Gastroesophageal sphincter (tissue), 4 donors: ENCODE data around the gene LDAH. TPM values are rescaled to one million over a fixed set of nuclear protein-coding genes. Genes with fewer than 3 reads are reported as not detected.

ENCODE experiments used
- ATAC-seq: fragments of 150-250 bp; one replicate; pipeline ENCODE4 v1.9.1; 2016; ENCODE audit warnings: mild to moderate bottlenecking, moderate library complexity
- H3K27ac ChIP-seq, 4 donors: fragments of 200-600 bp; sonication (generic) in 3 of 4; 1 replicate in 3 of 4; 2 replicates in 1 of 4; pipeline ENCODE4 v1.5.1; 2016 to 2019
- H3K27me3 ChIP-seq: fragments of 200-600 bp; sonication (generic); one replicate; pipeline ENCODE4 v1.5.1; 2019
- H3K36me3 ChIP-seq, 2 donors: fragments of 200-600 bp; sonication (generic); one replicate each; pipeline ENCODE4 v1.5.1; 2019; ENCODE audit warnings: control low read depth in 1 of 2
- H3K4me1 ChIP-seq, 3 donors: fragments of 200-600 bp; sonication (generic); 1 replicate in 2 of 3; 2 replicates in 1 of 3; pipeline ENCODE4 v1.5.1; 2016 to 2019; ENCODE audit warnings: control low read depth in 2 of 3
- H3K4me3 ChIP-seq, 2 donors: fragments of 200-600 bp; sonication (generic); one replicate each; pipeline ENCODE4 v1.5.1; 2019; ENCODE audit warnings: mild to moderate bottlenecking in 1 of 2, moderate library complexity in 1 of 2
- H3K9me3 ChIP-seq, 3 donors: fragments of 200-600 bp; sonication (generic); one replicate each; pipeline ENCODE4 v1.5.1; 2017 to 2019; ENCODE audit warnings: control low read depth in 2 of 3
- EP300 ChIP-seq: sonication (generic); formaldehyde crosslinking; IDR thresholded peaks from one replicate; pipeline ENCODE4 v1.6.1; 2017; ENCODE audit warnings: antibody characterized with exemption, mild to moderate bottlenecking
- POLR2A ChIP-seq, 2 donors: fragments of 450-650 bp; IDR thresholded peaks; one replicate each; pipeline ENCODE4 v1.6.1; 2017; ENCODE audit warnings: antibody characterized with exemption in 2 of 2, mild to moderate bottlenecking in 2 of 2, moderate library complexity in 1 of 2
- POLR2AphosphoS5 ChIP-seq: sonication (generic); formaldehyde crosslinking; IDR thresholded peaks from one replicate; pipeline ENCODE4 v1.6.1; 2017; ENCODE audit warnings: antibody characterized with exemption
- WGBS, 2 donors: methylation state at CpG; one replicate each; pipeline ENCODE4 v1.1.5; 2018; ENCODE audit warnings: low coverage in 1 of 2; 5-methylcytosine and 5-hydroxymethylcytosine counted together
- total RNA-seq, 4 donors: library from RNA; depleted of rRNA; stranded (reverse); fragments of >200 nt; gene quantifications; one replicate each; pipeline ENCODE4 v1.1.0, GENCODE V29; 2016
- TF ChIP-seq, protein P1 (sequence below), 4 experiments: fragments of 200-600 bp in 2 of 4; fragments of 450-650 bp in 2 of 4; sonication (generic) in 1 of 4; IDR thresholded peaks; one replicate each; pipeline ENCODE4 v1.5.1; 2017 to 2019; ENCODE audit warnings: antibody characterized with exemption in 4 of 4, mild to moderate bottlenecking in 2 of 4, moderate library complexity in 2 of 4

Gene LDAH
- total RNA-seq, 4 donors from 2014 or later, result 10.5 to 19.0 (median 14.5) TPM

DNA sequence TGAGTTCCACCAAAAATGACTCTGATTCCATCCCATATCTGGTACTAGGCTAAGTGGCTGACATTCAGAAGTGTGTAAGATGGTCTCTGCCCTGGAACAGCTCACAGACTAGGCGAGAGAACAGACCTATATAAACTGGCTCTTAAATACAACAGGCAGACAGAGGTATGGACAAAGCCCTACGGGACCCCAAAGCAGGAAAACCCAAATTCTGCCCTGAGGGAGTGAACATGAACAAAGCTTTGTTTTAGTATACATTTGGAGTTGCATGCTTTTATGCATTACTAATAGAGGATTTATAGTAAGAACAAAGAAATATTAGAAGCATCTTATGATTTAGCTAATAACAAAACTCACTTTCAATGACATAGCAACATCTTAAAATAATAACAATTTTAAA is 130.8 kb downstream of the LDAH start:
- no peak for ATAC-seq
- WGBS, 2 donors, result 100% methylated on average over 1 of the region's 2 CpGs; no CpG with 5 or more reads in 1 of the 2 donors
- no peaks in the 10 kb centered on the region for H3K4me1 ChIP-seq
- peaks cover 0 to 51% of the 10 kb centered on the region in 2 donors for H3K36me3 ChIP-seq
- TF ChIP-seq, protein P1, sequence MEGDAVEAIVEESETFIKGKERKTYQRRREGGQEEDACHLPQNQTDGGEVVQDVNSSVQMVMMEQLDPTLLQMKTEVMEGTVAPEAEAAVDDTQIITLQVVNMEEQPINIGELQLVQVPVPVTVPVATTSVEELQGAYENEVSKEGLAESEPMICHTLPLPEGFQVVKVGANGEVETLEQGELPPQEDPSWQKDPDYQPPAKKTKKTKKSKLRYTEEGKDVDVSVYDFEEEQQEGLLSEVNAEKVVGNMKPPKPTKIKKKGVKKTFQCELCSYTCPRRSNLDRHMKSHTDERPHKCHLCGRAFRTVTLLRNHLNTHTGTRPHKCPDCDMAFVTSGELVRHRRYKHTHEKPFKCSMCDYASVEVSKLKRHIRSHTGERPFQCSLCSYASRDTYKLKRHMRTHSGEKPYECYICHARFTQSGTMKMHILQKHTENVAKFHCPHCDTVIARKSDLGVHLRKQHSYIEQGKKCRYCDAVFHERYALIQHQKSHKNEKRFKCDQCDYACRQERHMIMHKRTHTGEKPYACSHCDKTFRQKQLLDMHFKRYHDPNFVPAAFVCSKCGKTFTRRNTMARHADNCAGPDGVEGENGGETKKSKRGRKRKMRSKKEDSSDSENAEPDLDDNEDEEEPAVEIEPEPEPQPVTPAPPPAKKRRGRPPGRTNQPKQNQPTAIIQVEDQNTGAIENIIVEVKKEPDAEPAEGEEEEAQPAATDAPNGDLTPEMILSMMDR (IDR thresholded peaks at IDR 0.05), result no peak
- TF ChIP-seq EP300, result no peak
- TF ChIP-seq POLR2A (IDR thresholded peaks at IDR 0.05), result no peak
- TF ChIP-seq POLR2AphosphoS5, result no peak
- no peak overlapping the region for H3K4me3 ChIP-seq
- H3K9me3 ChIP-seq, result no peaks in the 10 kb centered on the region
- H3K27me3 ChIP-seq, result no peaks in the 10 kb centered on the region
- no peak overlapping the region for H3K27ac ChIP-seq

DNA sequence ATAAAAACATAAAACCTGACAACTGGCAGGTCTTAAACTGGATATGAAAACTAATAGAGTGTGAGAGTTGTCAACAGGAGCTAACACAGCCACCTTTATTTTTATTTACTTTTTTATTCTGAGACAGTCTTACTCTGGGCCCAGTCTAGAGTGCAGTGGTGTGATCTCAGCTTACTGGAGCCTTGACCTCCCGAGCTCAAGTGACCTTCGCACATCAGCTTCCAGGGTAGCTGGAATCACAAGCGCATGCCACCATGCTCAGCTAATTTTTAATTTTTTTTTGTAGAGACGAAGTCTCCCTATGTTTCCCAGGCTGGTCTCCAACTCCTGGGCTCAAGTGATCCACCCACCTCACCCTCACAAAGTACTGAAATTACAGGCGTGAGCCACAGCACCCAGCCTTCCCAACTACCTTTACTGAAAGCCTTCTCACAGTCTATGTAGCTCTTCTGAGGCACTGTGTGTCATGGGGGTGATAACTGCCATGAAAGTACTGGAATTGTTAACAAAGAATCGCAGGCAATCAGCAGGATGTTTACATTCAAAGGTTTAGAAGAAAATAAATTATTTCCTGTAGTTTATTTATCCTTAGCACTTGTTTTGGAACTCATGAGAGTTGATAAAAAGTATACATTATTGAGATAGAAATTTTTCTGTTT is 131.7 kb downstream of the LDAH start:
- no peak overlapping the region for H3K4me3 ChIP-seq
- H3K27me3 ChIP-seq, result no peaks in the 10 kb centered on the region
- ATAC-seq, result no peak
- no peaks in the 10 kb centered on the region for H3K9me3 ChIP-seq
- WGBS, 2 donors, result 83 to 87% methylated on average over 5 to 6 of the region's 6 CpGs
- no peak overlapping the region for H3K27ac ChIP-seq
- H3K36me3 ChIP-seq, result peaks cover 0 to 55% of the 10 kb centered on the region in 2 donors
- TF ChIP-seq EP300, result no peak
- no peaks in the 10 kb centered on the region for H3K4me1 ChIP-seq

DNA sequence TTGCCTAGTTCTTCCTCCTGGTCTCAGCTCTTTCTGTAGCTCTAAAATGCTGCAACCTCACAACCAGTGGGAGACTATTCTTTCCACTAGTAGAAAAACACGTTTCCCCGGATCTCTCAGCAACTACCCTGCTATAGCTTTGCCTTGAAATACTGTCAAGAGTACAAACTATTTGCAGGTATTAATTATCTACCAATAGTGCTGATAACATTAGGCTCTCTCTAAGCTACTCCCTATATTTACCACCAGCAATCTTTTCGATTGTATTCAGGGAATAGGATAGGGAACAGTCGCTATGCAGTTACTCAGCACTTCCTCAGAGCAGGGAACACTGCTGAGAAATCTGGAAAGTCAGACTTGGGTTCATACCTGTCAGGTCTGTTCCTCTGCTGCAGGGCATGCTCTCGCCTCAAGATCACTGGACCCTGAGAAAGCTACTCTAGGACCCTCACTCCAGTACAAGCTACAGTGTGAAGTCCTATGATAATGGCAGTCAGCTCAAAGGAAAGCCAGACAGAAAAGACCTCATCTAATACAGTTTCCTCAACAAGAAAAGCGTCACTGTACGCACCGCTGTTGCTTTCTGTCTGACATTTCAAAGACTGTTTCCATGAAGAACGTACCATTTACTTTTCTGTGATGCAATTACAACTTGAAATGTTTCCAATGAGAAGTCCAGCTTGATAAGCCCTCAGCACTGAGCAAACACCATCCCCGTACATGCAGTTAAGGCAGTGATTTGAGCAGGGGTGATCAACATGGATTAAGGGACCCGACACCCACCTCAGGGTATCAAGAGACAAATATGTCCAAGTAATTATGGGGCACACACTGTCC is 133.3 kb downstream of the LDAH start:
- 94 to 97% methylated on average over 5 to 8 of the region's 11 CpGs for WGBS, 2 donors
- no peak for TF ChIP-seq EP300
- no peak for TF ChIP-seq POLR2AphosphoS5
- Histone ChIP-seq H3K4me3 (no peak overlapping the region), H3K9me3 (no peaks in the 10 kb centered on the region), H3K27ac (no peak overlapping the region), H3K4me1 (no peaks in the 10 kb centered on the region), H3K27me3 (no peaks in the 10 kb centered on the region), H3K36me3 (peaks cover 0 to 63% of the 10 kb centered on the region in 2 donors)
- no peak for ATAC-seq

DNA sequence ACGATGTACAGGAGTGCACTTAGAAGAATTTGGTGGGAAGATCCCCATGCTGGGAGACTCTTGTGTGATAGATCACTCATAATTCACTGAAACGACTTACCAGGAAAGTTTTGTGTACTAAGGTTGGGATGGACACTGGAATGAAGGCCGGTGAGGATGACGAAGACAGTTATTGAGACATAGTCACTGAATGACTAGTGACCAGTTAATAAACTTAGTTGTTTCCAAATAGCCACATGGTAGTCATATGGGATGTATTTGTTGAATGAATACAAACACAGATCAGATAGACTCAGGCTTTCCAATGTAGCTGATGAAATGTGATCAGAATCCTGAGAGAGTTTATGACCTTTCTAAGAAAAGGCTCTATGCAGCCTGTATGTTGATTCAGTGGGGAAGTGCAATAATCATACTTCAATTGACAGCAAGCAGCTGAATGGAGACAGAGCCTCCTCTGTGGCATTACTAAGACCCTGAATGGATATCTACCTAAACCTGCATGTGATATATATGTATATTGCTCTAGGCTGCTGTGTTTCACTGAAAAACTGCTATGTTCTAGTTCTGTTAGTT is 135.6 kb downstream of the LDAH start:
- ATAC-seq, result no peak
- WGBS, 2 donors, result 96 to 100% methylated on average over 2 to 4 of the region's 4 CpGs
- Histone ChIP-seq H3K4me1 (no peaks in the 10 kb centered on the region), H3K27me3 (no peaks in the 10 kb centered on the region), H3K27ac (no peak overlapping the region), H3K36me3 (peaks cover 0 to 61% of the 10 kb centered on the region in 2 donors), H3K4me3 (no peak overlapping the region), H3K9me3 (no peaks in the 10 kb centered on the region)
- TF ChIP-seq POLR2A (IDR thresholded peaks at IDR 0.05) (no peak), POLR2AphosphoS5 (no peak), EP300 (no peak)
- TF ChIP-seq, protein P1 (IDR thresholded peaks at IDR 0.05), result no peak

DNA sequence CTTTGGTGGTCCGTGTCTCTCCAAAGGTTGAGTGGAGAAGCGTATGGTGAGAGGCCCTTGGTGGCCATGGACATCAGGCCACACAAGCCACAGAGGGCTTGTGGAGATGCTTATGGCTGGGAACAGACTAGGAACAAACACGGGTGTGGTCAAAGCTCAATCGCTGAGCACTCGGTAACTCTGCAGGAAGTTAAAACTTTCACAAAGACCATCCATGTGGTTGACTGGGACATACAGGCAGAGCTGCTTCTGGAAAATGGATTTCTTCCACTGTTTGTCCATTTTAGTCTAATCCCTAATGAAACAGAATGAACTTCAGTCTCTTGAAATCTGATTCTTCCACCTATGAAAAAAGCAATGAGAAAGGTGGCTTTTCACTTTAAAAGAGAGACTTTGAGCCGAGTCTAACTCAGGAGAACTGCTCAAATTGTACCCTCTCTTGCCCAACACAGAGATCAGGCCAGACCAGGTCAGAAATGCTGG is 138.3 kb downstream of the LDAH start:
- TF ChIP-seq, protein P1 (IDR thresholded peaks at IDR 0.05), result no peak
- no peak for TF ChIP-seq POLR2A (IDR thresholded peaks at IDR 0.05)
- no peak for TF ChIP-seq EP300
- TF ChIP-seq POLR2AphosphoS5, result no peak
- H3K4me3 ChIP-seq, result no peak overlapping the region
- H3K27ac ChIP-seq, result no peak overlapping the region
- H3K27me3 ChIP-seq, result no peaks in the 10 kb centered on the region
- no peaks in the 10 kb centered on the region for H3K4me1 ChIP-seq
- WGBS, 2 donors, result 93% methylated on average over 5 of the region's 6 CpGs
- peaks cover 0 to 79% of the 10 kb centered on the region in 2 donors for H3K36me3 ChIP-seq
- no peak for ATAC-seq
- no peaks in the 10 kb centered on the region for H3K9me3 ChIP-seq
